Neural crest cell (in vitro differentiated cells): Measurements from ENCODE around the gene DOCK1. TPM values are rescaled to one million over a fixed set of nuclear protein-coding genes. Genes with fewer than 3 reads are reported as not detected.

ENCODE experiments used
- DNase-seq: peaks from one replicate; pipeline ENCODE4 v3.0.0; 2021; ENCODE audit warnings: low read depth, mixed read lengths, low spot score
- H3K27ac Mint-ChIP-seq: one replicate; pipeline ENCODE4 v1.8.0; 2021; ENCODE audit warnings: mild to moderate bottlenecking, mixed read lengths; ENCODE audit not compliant: unreplicated experiment
- H3K27me3 Mint-ChIP-seq: 2 replicates; pipeline ENCODE4 v1.8.0; 2021; ENCODE audit warnings: low read depth, mild to moderate bottlenecking, mixed read lengths
- H3K36me3 Mint-ChIP-seq: 2 replicates; pipeline ENCODE4 v1.8.0; 2021; ENCODE audit warnings: low read depth, mild to moderate bottlenecking, mixed read lengths
- H3K4me1 Mint-ChIP-seq: 2 replicates; pipeline ENCODE4 v1.8.0; 2021; ENCODE audit warnings: mixed read lengths
- H3K4me3 Mint-ChIP-seq: one replicate; pipeline ENCODE4 v1.8.0; 2021; ENCODE audit warnings: mild to moderate bottlenecking, mixed read lengths
- H3K9me3 Mint-ChIP-seq: 2 replicates; pipeline ENCODE4 v1.8.0; 2021; ENCODE audit warnings: mixed read lengths
- total RNA-seq: library from RNA; stranded (reverse); gene quantifications from 2 replicates; pipeline ENCODE4 v1.2.1, GENCODE V29; 2021
- TF ChIP-seq, protein P1 (sequence below): fragments of 200-600 bp; sonication (generic); conservative IDR thresholded peaks from 2 replicates; pipeline ENCODE4 v1.5.0; 2021; ENCODE audit warnings: antibody characterized with exemption, mild to moderate bottlenecking

The DOCK1 gene
- total RNA-seq, 1 donor from 2014 or later, result 55.8 TPM

DNA sequence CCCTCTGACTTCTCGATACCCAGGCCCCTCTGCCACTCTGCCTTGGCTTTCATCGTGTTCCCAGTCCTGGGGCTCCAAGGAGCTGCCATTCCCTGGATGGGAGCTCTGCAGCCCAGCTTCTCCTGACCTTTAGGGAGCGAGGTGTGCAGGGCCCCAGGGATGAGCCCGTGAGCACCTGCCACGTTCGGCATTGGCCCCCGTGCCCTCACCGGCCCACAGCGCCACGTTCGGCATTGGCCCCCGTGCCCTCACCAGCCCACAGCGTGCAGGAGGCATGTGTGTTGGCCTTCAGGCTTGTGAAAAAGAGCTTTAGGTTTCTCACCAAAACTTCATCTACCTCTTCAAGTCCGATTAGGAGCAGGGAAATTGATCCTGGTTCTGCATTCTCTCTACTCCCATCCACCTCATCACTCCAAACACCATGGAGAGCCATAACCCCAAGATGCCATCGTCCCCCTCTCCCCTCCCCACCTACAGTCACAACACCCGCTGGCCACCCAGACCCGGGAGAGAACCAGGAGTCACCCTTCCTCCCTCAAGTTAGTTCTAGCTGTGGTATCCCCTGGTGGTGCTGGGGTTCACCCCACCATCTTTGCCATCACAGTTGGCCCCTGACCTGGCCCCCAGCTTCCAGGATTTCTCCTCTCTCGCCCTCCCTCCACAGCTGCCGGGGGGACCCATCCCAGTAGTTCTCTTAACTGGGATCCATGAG, 524.5 kb downstream of the DOCK1 start:
- TF ChIP-seq, protein P1, sequence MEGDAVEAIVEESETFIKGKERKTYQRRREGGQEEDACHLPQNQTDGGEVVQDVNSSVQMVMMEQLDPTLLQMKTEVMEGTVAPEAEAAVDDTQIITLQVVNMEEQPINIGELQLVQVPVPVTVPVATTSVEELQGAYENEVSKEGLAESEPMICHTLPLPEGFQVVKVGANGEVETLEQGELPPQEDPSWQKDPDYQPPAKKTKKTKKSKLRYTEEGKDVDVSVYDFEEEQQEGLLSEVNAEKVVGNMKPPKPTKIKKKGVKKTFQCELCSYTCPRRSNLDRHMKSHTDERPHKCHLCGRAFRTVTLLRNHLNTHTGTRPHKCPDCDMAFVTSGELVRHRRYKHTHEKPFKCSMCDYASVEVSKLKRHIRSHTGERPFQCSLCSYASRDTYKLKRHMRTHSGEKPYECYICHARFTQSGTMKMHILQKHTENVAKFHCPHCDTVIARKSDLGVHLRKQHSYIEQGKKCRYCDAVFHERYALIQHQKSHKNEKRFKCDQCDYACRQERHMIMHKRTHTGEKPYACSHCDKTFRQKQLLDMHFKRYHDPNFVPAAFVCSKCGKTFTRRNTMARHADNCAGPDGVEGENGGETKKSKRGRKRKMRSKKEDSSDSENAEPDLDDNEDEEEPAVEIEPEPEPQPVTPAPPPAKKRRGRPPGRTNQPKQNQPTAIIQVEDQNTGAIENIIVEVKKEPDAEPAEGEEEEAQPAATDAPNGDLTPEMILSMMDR, result no peak
- Mint-ChIP-seq H3K4me3 (no peak overlapping the region), H3K4me1 (no peaks in the 10 kb centered on the region), H3K9me3 (peaks cover 6% of the 10 kb centered on the region), H3K36me3 (peaks cover 45% of the 10 kb centered on the region), H3K27me3 (no peaks in the 10 kb centered on the region), H3K27ac (no peak overlapping the region)
- DNase-seq, result no peak

DNA sequence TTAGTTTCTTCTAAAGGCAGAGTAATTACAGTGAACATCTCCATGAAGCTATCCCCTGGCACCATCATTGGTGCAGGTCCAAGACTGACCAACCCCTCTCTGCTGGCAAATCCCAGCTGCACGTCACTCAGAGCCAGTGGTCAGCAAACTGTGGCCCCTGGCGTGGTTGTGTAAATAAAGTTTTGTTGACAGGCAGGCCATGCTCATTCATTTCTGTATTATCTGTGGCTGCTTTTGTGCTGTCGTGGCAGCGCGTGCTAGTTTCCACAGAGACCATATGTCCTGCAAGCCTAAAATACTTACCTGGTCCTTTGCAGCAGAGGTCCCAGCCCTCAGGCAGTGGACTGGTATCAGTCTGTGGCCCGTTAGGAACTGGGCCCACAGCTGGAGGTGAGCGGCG, 526.3 kb downstream of the DOCK1 start:
- Mint-ChIP-seq H3K36me3 (peaks cover 39% of the 10 kb centered on the region), H3K27me3 (no peaks in the 10 kb centered on the region), H3K4me1 (no peaks in the 10 kb centered on the region), H3K4me3 (no peak overlapping the region), H3K27ac (no peak overlapping the region), H3K9me3 (peaks cover 6% of the 10 kb centered on the region)
- DNase-seq, result no peak
- TF ChIP-seq, protein P1, result no peak

DNA sequence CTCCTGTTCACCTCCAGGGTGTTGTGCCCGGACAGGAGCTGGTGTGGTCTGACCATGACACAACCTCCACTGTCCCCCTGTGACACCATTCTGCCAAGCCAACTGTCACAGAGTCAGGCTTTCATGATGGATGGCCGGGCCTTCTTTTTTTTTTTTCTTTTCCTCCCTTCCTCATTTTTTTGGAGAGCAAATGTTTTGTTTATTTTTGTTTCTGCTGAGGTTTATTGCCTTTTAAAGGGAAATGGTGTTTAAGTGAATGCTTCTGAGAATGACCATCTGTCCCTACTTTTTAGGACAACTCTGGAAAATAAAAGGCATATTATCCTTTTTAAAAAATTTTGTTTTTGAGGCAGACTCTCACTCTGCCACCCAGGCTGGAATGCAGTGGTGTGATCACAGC, 528.8 kb downstream of the DOCK1 start:
- peak overlapping the region; percentile 57 for H3K27ac Mint-ChIP-seq
- TF ChIP-seq, protein P1, result no peak
- H3K4me1 Mint-ChIP-seq, result no peaks in the 10 kb centered on the region
- H3K36me3 Mint-ChIP-seq, result peaks cover 46% of the 10 kb centered on the region
- H3K9me3 Mint-ChIP-seq, result peaks cover 8% of the 10 kb centered on the region
- no peaks in the 10 kb centered on the region for H3K27me3 Mint-ChIP-seq
- H3K4me3 Mint-ChIP-seq, result no peak overlapping the region
- DNase-seq, result no peak

DNA sequence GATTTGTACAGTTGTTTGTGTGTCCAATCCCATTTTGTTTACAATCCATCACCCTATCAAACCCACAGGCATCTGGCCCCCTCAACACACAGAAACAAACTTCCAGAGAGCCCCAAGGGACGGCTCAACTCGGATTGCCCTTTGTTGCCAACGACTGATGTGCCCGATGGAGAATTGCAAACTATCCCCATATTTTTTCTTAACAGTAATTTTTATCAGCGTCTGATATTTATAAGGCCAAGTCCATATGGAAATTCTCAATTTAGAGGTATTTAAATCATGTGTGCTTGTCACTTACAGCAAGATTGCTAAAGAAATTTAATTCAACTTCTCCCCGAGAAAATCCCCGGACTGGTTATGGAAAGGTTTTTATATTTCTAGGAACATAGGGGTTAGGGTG, 530.0 kb downstream of the DOCK1 start:
- TF ChIP-seq, protein P1, result no peak
- peak overlapping the region; percentile 50 for H3K27ac Mint-ChIP-seq
- no peaks in the 10 kb centered on the region for H3K27me3 Mint-ChIP-seq
- peaks cover 54% of the 10 kb centered on the region for H3K36me3 Mint-ChIP-seq
- no peak for DNase-seq
- no peaks in the 10 kb centered on the region for H3K4me1 Mint-ChIP-seq
- H3K9me3 Mint-ChIP-seq, result peaks cover 8% of the 10 kb centered on the region
- no peak overlapping the region for H3K4me3 Mint-ChIP-seq

DNA sequence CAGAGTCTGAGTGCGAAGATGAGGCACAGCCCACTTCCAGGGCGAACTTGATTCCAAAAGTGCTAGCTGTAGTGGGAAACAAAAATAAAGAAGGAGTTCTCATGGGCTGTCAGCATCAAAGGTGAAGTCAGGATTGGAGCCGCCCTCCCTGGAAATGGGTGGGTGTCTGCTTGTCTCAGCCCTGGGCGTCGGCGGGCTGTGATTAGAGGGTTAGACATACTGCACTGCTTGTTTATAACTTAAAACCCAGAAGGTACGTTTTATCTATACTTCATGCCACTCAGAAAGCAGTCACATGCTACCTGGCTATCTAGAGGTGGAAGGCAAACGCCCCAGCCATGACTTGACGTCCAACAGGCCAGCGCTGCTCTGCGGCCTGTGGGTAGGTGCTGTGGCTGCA, 535.1 kb downstream of the DOCK1 start:
- H3K4me1 Mint-ChIP-seq, result no peaks in the 10 kb centered on the region
- TF ChIP-seq, protein P1, result no peak
- no peak for DNase-seq
- H3K27me3 Mint-ChIP-seq, result no peaks in the 10 kb centered on the region
- peaks cover 5% of the 10 kb centered on the region for H3K9me3 Mint-ChIP-seq
- H3K27ac Mint-ChIP-seq, result no peak overlapping the region
- no peak overlapping the region for H3K4me3 Mint-ChIP-seq
- H3K36me3 Mint-ChIP-seq, result peaks cover 43% of the 10 kb centered on the region
